PC-9 (cell line): ENCODE results near the gene SYNDIG1.

Experiments
- CTCF ChIP-seq: fragments of 200-600 bp; sonication (generic); conservative IDR thresholded peaks from 2 replicates; pipeline ENCODE4 v1.6.1; 2017; ENCODE audit warnings: mixed run types, antibody characterized with exemption, mild to moderate bottlenecking, moderate library complexity
- EZH2 ChIP-seq: fragments of 200-600 bp; sonication (generic); IDR thresholded peaks from 2 replicates; pipeline ENCODE4 v1.8.0; 2017; ENCODE audit warnings: antibody characterized with exemption, low read depth

GRCh38 chr20:24668791-24669190 lies 199.4 kb downstream of the SYNDIG1 start:
- TF ChIP-seq CTCF (no peak), EZH2 (no peak)
